Stimulated activated CD4-positive, alpha-beta T cell treated with anti-CD3 and anti-CD28 coated beads, Interleukin-12 subunit alpha, Interleukin-12 subunit beta, amount 100 ng/mL, for 48 hours (primary cell): ENCODE data around the gene SPA17.

ENCODE experiments used
- DNase-seq, 3 donors: peaks; one replicate each; pipeline ENCODE4 v3.0.0-alpha.2; 2020; ENCODE audit warnings: low read depth in 2 of 3, low spot score in 1 of 3

Gene SPA17

GRCh38 chr11:124673333-124674167 lies at the start of gene SPA17, which contains the start of gene SIAE:
TSS of gene SPA17 (plus strand) at chr11:124673904. CDS start at chr11:124675265, 1,361 bp downstream.
TSS of gene SIAE (minus strand) at chr11:124673739. CDS start at chr11:124673708, 31 bp downstream.
- peak; percentile 80 to 84 (median 80) for DNase-seq

GRCh38 chr11:124625504-124626168 lies 48.1 kb upstream of the SPA17 start:
- no peak for DNase-seq

GRCh38 chr11:124627546-124627945 lies 46.2 kb upstream of the SPA17 start:
- DNase-seq, result no peak

GRCh38 chr11:124629961-124630360 lies 43.7 kb upstream of the SPA17 start:
- DNase-seq, result no peak

GRCh38 chr11:124633355-124633754 lies 40.3 kb upstream of the SPA17 start:
- no peak for DNase-seq

GRCh38 chr11:124635932-124636331 lies 37.8 kb upstream of the SPA17 start:
- DNase-seq, result no peak

- no peak for DNase-seq
Measured at GRCh38 chr11:124638500-124638899, 35.2 kb upstream of the SPA17 start.

GRCh38 chr11:124639186-124639585 lies 34.5 kb upstream of the SPA17 start:
- no peak for DNase-seq

GRCh38 chr11:124640666-124641065 lies 33.0 kb upstream of the SPA17 start:
- no peak for DNase-seq

GRCh38 chr11:124642628-124643027 lies 31.1 kb upstream of the SPA17 start:
- no peak for DNase-seq

- DNase-seq, result no peak
Measured at GRCh38 chr11:124643042-124643604, 30.6 kb upstream of the SPA17 start.

- DNase-seq, result no peak
Measured at GRCh38 chr11:124643605-124644425, 29.9 kb upstream of the SPA17 start.

- DNase-seq, result no peak
Measured at GRCh38 chr11:124644426-124645280, 29.1 kb upstream of the SPA17 start.

- no peak for DNase-seq
Measured at GRCh38 chr11:124646148-124646547, 27.6 kb upstream of the SPA17 start.

- DNase-seq, result no peak
Measured at GRCh38 chr11:124648610-124649009, 25.1 kb upstream of the SPA17 start.

- DNase-seq, result no peak
Measured at GRCh38 chr11:124656774-124657630, 16.7 kb upstream of the SPA17 start.

GRCh38 chr11:124657904-124658303 lies 15.8 kb upstream of the SPA17 start:
- no peak for DNase-seq

GRCh38 chr11:124658501-124658900 lies 15.2 kb upstream of the SPA17 start:
- no peak for DNase-seq

- no peak for DNase-seq
Measured at GRCh38 chr11:124658986-124659385, 14.7 kb upstream of the SPA17 start.
